Caco-2 (cell line): ENCODE data around the gene SUSD1. TPM values are rescaled to one million over a fixed set of nuclear protein-coding genes. Genes with fewer than 3 reads are reported as not detected.
"Not testable (repeated sequence)": the region's sequence is repeated elsewhere in the genome, so short reads cannot be mapped to it uniquely, and the experiment has no call there.

Experiments used
- BruUV-seq: library from RNA; stranded (reverse); fragments of 400-500 nt; replicated peaks from 2 replicates; lab custom pipeline; 2021; lab: Mats Ljungman, UMichigan
- CTCF ChIA-PET: fragments of 300-600 bp; sonication (Branson Sonifier 250); formaldehyde crosslinking; loops from one replicate; lab custom pipeline; 2022; ENCODE audit warnings: antibody characterized with exemption; lab: Charles Lee
- POLR2A ChIA-PET: fragments of 300-600 bp; sonication (Branson Sonifier 250); formaldehyde crosslinking; loops from one replicate; lab custom pipeline; 2022; ENCODE audit warnings: antibody characterized with exemption; lab: Charles Lee
- DNase-seq, 2 experiments: peaks; one replicate each; pipeline versions ENCODE4 v3.0.0 to v3.0.0-alpha.2; 2020 to 2022
- H3K27me3 ChIP-seq: replicated peaks from 2 replicates; pipeline ENCODE4 v1.6.0; 2011; ENCODE audit warnings: low read length; ENCODE audit not compliant: control insufficient read depth, insufficient read depth
- H3K36me3 ChIP-seq: 2 replicates; pipeline ENCODE4 v1.5.1; 2011; ENCODE audit warnings: low read length; ENCODE audit not compliant: control insufficient read depth, insufficient read depth
- H3K4me1 ChIP-seq: fragments of 250-450 bp; sonication (Bioruptor Pico); 2 replicates; pipeline ENCODE4 v1.5.1; 2020; ENCODE audit warnings: mild to moderate bottlenecking
- H3K4me3 ChIP-seq: 2 replicates; pipeline ENCODE4 v1.5.1; 2011; ENCODE audit warnings: low read depth, mild to moderate bottlenecking, control low read depth, low read length
- H3K9me3 ChIP-seq: fragments of 250-450 bp; sonication (Bioruptor Pico); 2 replicates; pipeline ENCODE4 v1.5.1; 2020; ENCODE audit warnings: mild to moderate bottlenecking, moderate library complexity
- H3K27ac Mint-ChIP-seq: one replicate; pipeline ENCODE4 v1.8.0; 2022; ENCODE audit warnings: mixed read lengths; ENCODE audit not compliant: unreplicated experiment
- H3K27me3 Mint-ChIP-seq: one replicate; pipeline ENCODE4 v1.8.0; 2022; ENCODE audit warnings: mixed read lengths; ENCODE audit not compliant: insufficient read depth, unreplicated experiment
- H3K36me3 Mint-ChIP-seq: one replicate; pipeline ENCODE4 v1.8.0; 2022; ENCODE audit warnings: mild to moderate bottlenecking, mixed read lengths; ENCODE audit not compliant: insufficient read depth, unreplicated experiment
- H3K4me1 Mint-ChIP-seq: one replicate; pipeline ENCODE4 v1.8.0; 2022; ENCODE audit warnings: low read depth, mixed read lengths; ENCODE audit not compliant: unreplicated experiment
- H3K4me3 Mint-ChIP-seq: one replicate; pipeline ENCODE4 v1.8.0; 2022; ENCODE audit warnings: mild to moderate bottlenecking, moderate library complexity, mixed read lengths; ENCODE audit not compliant: unreplicated experiment
- H3K9me3 Mint-ChIP-seq: one replicate; pipeline ENCODE4 v1.8.0; 2022; ENCODE audit warnings: mixed read lengths; ENCODE audit not compliant: unreplicated experiment
- intact Hi-C: fragments of 100-400 bp; cut with micrococcal nuclease; formaldehyde crosslinking; loops from one replicate; pipeline ENCODE4 v1.10.0; 2022; ENCODE audit not compliant: unreplicated experiment
- total RNA-seq: library from RNA; stranded (reverse); gene quantifications from 2 replicates; pipeline ENCODE4 v1.2.3, GENCODE V29; 2022
- TF ChIP-seq, protein P1 (sequence below), 2 experiments: fragments of 200-600 bp in 1 of 2; IDR thresholded peaks; 1 replicate in 1 of 2; 2 replicates in 1 of 2; pipeline versions ENCODE4 v1.5.1 to v1.8.0; 2011 to 2022; ENCODE audit warnings: antibody characterized with exemption in 1 of 2, control low read depth in 1 of 2, inconsistent platforms in 1 of 2, low read depth in 1 of 2, low read length in 1 of 2, mild to moderate bottlenecking in 1 of 2, moderate library complexity in 1 of 2; ENCODE audit not compliant: insufficient read depth in 1 of 2, severe bottlenecking in 1 of 2, unreplicated experiment in 1 of 2

SUSD1 gene
- total RNA-seq, 1 experiment from 2014 or later = 53.4 TPM

DNA sequence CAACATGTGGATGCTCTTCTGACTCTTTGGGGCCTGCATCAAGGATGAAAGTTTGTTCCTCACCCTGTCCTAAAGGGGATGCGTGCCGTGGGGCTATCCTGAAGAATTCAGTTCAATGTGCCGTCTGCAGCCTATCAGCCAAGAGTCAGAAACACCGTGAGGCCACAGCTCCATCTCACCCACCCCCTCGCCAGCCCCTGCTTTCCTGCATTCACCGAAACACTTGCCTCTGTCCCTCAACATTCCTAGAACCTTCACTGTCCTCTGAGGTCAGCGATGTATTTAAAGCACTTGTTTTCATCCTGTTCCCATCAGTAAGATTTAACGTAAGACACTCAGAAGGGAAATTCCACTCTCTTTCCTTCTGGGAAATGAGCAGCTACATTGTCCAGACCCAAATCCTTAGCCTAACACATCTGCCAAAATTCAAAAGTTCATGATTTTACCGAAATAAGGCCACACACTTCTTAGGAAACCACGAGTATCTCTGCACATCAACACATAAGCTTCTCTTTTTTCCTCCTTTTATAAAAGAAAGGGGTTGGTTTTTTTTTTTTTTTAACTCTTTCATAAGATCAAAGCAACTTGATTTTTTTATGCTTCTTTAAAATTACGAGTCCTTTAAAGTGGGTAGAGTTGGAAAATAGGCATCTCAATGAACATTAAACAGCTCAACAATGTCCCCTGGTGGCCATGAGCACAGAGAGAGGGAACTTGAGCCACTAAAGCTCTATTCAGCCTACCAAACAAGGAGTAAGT is 100.7 kb downstream of the SUSD1 start:
- H3K36me3 ChIP-seq = no peaks in the 10 kb centered on the region; the same call in 1 of the 2 replicates
- TF ChIP-seq, protein P1, sequence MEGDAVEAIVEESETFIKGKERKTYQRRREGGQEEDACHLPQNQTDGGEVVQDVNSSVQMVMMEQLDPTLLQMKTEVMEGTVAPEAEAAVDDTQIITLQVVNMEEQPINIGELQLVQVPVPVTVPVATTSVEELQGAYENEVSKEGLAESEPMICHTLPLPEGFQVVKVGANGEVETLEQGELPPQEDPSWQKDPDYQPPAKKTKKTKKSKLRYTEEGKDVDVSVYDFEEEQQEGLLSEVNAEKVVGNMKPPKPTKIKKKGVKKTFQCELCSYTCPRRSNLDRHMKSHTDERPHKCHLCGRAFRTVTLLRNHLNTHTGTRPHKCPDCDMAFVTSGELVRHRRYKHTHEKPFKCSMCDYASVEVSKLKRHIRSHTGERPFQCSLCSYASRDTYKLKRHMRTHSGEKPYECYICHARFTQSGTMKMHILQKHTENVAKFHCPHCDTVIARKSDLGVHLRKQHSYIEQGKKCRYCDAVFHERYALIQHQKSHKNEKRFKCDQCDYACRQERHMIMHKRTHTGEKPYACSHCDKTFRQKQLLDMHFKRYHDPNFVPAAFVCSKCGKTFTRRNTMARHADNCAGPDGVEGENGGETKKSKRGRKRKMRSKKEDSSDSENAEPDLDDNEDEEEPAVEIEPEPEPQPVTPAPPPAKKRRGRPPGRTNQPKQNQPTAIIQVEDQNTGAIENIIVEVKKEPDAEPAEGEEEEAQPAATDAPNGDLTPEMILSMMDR (IDR thresholded peaks at IDR 0.05; ENCODE audit: insufficient read depth in 1 of 2, low read depth in 1 of 2, low read length in 1 of 2, severe bottlenecking in 1 of 2, unreplicated experiment in 1 of 2) = peak; percentile 82 to 96
- Mint-ChIP-seq H3K27me3 (no peaks in the 10 kb centered on the region), H3K27ac (no peak overlapping the region), H3K4me1 (peaks cover 20% of the 10 kb centered on the region), H3K36me3 (peaks cover 55% of the 10 kb centered on the region), H3K9me3 (no peaks in the 10 kb centered on the region), H3K4me3 (no peak overlapping the region)
- no peaks in the 10 kb centered on the region for H3K9me3 ChIP-seq
- intact Hi-C loops = loop anchor here (1.0 to 2.0 kb wide), 4 partner anchors 100 to 314 kb away; partner anchors contain the start of gene UGCG
- H3K4me1 ChIP-seq = peaks cover 46% of the 10 kb centered on the region
- no peak overlapping the region for H3K4me3 ChIP-seq
- BruUV-seq = no TSS peak
- ChIA-PET CTCF (interaction anchor here (0.6 to 1.4 kb wide), 10 partner anchors 9 to 674 kb away, joined by 3 to 12 read pairs (median 5); no protein-coding TSS in a partner anchor), POLR2A (interaction anchor here (0.6 kb wide), 1 partner anchor 159 kb away, joined by 6 read pairs; no protein-coding TSS in a partner anchor)
- DNase-seq = peak; percentile 62 to 68
- no peaks in the 10 kb centered on the region for H3K27me3 ChIP-seq

DNA sequence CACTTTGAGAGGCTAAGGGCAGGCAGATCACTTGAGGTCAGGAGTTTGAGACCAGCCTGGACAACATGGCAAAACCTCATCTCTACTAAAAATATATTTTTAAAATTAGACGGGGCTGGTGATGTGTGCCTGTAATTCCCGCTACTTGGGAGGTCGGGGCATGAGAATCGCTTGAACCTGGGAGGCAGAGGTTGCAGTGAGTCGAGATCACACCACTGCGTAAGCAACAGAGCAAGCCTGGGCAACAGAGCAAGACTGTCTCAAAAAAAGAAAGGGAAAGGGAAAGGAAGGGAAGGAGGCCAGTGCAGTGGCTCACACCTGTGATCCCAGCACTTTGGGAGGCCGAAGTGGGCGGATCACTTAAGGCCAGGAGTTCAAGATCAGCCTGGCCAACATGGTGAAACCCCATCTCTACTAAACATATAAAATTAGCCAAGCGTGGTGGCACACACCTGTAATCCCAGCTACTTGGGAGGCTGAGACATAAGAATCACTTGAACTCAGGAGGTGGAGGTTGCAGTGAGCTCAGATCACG is 101.4 kb downstream of the SUSD1 start:
- not testable (repeated sequence) for H3K27ac Mint-ChIP-seq
- peaks cover 55% of the 10 kb centered on the region for H3K36me3 Mint-ChIP-seq

DNA sequence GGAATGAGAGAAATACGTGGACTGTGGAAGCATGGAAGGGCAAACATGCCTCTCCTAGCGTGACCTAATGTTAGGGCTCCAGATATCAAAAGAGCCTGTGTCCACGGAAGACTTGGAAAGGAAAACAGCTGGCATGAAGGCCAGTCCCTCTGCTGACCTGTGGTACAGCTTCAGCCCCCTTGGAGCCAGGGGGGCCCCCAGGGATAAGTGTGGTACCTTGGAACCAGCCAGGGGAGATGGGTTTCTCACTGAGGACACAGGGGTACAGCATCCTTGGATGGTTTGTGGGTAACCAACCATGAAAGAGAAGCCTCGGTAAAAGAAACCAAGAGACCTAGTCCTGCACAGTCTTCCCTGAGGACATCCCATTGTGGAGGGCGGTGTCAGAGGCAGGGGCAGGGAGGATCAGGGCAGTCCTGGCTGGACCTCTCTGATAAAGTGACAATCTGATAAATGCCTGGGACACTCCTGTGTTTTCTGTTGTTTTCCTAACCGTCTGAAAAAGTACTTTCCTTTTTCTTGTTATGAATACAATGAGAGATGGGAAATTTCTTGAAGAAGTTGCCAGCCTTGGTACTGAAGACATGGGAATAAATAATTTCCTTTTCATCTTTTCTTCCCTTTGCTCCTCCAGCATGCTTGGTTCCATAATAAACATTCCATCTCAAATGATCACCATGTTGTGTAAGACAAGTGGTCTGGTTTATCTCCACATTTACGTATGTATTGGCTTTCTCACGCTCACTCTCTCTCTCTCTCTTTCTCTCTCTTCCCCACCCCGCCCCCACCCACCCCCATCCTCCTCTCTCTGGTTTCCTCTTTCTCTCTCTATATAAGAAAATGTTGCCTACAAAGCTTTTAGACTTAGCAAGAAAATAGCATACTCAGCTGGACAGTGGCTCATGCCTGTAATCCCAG is 102.1 kb downstream of the SUSD1 start:
- no peaks in the 10 kb centered on the region for H3K9me3 Mint-ChIP-seq
- no peaks in the 10 kb centered on the region for H3K27me3 ChIP-seq
- no peak for DNase-seq
- intact Hi-C loops = no loop called here
- H3K27ac Mint-ChIP-seq = no peak overlapping the region
- H3K4me3 Mint-ChIP-seq = no peak overlapping the region
- no peaks in the 10 kb centered on the region for H3K9me3 ChIP-seq
- H3K4me1 Mint-ChIP-seq = peaks cover 29% of the 10 kb centered on the region
- TF ChIP-seq, protein P1 (IDR thresholded peaks at IDR 0.05; ENCODE audit: insufficient read depth in 1 of 2, low read depth in 1 of 2, low read length in 1 of 2, severe bottlenecking in 1 of 2, unreplicated experiment in 1 of 2) = no peak
- H3K36me3 Mint-ChIP-seq = peaks cover 59% of the 10 kb centered on the region
- ChIA-PET POLR2A (no interaction called here), CTCF (interaction anchor here (1.2 kb wide), 1 partner anchor 311 kb away, joined by 4 read pairs; no protein-coding TSS in a partner anchor)
- H3K4me3 ChIP-seq = no peak overlapping the region
- no TSS peak for BruUV-seq
- H3K27me3 Mint-ChIP-seq = no peaks in the 10 kb centered on the region
- H3K36me3 ChIP-seq = no peaks in the 10 kb centered on the region; the same call in 1 of the 2 replicates
- peaks cover 59% of the 10 kb centered on the region for H3K4me1 ChIP-seq

More for the DNA sequence above, 101.4 kb downstream of the SUSD1 start:
- POLR2A ChIA-PET, H3K27me3 ChIP-seq, H3K27me3 Mint-ChIP-seq, H3K9me3 ChIP-seq, H3K9me3 Mint-ChIP-seq, BruUV-seq, H3K4me3 ChIP-seq, DNase-seq, H3K4me3 Mint-ChIP-seq, H3K36me3 ChIP-seq, CTCF ChIA-PET: not testable (repeated sequence)
- H3K4me1 ChIP-seq = peaks cover 52% of the 10 kb centered on the region
- peaks cover 28% of the 10 kb centered on the region for H3K4me1 Mint-ChIP-seq
- intact Hi-C loops = loop anchor here (1.0 to 2.0 kb wide), 4 partner anchors 99 to 313 kb away; partner anchors contain the start of gene UGCG
